ENCODE measurements around the gene STT3B.

Gene STT3B

GRCh38 chr3:31606453-31606852, 73.7 kb downstream of the STT3B start:
- no peak for DNase-seq (ENCODE audit: low read depth)
- no peak for TF ChIP-seq CTCF (IDR thresholded peaks at IDR 0.05; ENCODE audit: low read length, missing control alignments)
- no peak overlapping the region for H3K4me3 ChIP-seq (replicated peaks; ENCODE audit: low read depth, low read length)

GRCh38 chr3:31610700-31611275, 78.1 kb downstream of the STT3B start:
- TF ChIP-seq CTCF (IDR thresholded peaks at IDR 0.05; ENCODE audit: low read length, missing control alignments) = peak; percentile 71
- H3K4me3 ChIP-seq (replicated peaks; ENCODE audit: low read depth, low read length) = no peak overlapping the region
- DNase-seq (ENCODE audit: low read depth) = peak; percentile 71

DNA sequence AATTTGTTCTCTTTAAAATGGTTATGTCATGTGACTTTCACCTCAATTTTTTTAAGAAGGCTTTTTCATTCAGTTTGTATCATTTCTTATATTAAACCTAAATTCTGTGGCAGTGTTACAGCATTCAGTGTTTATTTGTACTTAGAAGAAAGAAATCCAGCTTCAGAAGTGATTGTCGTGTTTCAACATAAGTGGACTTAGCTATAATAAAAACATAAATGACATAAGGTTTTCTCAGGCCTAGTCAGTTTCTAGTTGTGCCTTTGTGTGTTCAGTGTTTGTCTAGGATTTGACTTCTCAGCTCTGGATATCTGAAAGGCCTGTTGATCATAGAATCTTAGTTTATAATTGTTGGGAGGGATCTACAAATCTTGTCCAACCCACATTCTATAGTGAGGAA, 80.5 kb downstream of the STT3B start:
- no peak overlapping the region for H3K4me3 ChIP-seq (replicated peaks; ENCODE audit: low read depth, low read length)
- TF ChIP-seq CTCF (IDR thresholded peaks at IDR 0.05; ENCODE audit: low read length, missing control alignments) = no peak
- no peak for DNase-seq (ENCODE audit: low read depth)

- no peak for TF ChIP-seq CTCF (IDR thresholded peaks at IDR 0.05; ENCODE audit: low read length, missing control alignments)
- no peak overlapping the region for H3K4me3 ChIP-seq (replicated peaks; ENCODE audit: low read depth, low read length)
- DNase-seq (ENCODE audit: low read depth) = no peak
These were observed 80.9 kb downstream of the STT3B start for GRCh38 chr3:31613654-31614053.

DNA sequence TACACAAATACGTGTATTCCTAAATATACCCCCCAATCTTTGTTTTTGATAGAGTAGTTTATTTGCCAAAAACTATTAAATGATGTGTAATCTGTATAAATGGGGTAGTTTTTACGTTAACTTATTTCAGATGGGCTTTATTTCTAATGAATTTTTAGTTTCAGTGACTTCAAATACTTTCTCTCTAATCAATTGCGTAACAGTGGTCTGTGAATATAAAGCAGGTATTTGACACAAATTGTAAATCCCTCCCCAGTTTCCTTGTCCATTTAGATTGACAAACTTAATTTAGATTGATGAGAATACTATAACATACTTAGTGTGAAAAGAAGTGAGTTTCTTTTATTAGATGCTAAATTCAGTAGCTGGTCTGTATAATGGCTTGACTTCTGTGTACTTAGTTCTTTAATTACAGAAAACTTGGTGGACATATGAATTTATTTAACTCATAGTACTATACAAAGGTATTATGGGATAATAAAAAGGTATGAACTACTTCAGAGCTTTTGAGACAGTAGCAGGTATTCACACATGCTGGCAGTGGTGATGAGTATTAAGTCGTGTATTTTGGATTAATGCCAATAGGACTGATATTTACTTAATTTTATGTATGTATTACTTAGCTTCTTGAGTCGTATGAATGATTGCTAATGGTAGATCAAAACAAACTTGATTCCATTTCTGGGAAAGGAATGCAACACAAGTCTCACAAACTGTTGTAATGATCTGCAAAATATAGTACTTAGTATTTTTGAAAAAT, 81.6 kb downstream of the STT3B start:
- DNase-seq (ENCODE audit: low read depth) = no peak
- H3K4me3 ChIP-seq (replicated peaks; ENCODE audit: low read depth, low read length) = no peak overlapping the region
- no peak for TF ChIP-seq CTCF (IDR thresholded peaks at IDR 0.05; ENCODE audit: low read length, missing control alignments)

- no peak overlapping the region for H3K4me3 ChIP-seq (replicated peaks; ENCODE audit: low read depth, low read length)
- no peak for TF ChIP-seq CTCF (IDR thresholded peaks at IDR 0.05; ENCODE audit: low read length, missing control alignments)
- no peak for DNase-seq (ENCODE audit: low read depth)
These were observed 82.5 kb downstream of the STT3B start for GRCh38 chr3:31615071-31615875.
